Breast epithelium (tissue), 3 donors: Measurements from ENCODE around the gene IER2.
"Not testable (repeated sequence)": the region's sequence is repeated elsewhere in the genome, so short reads cannot be mapped to it uniquely, and the experiment has no call there.

Experiments
- POLR2A ChIP-seq: fragments of 450-650 bp; IDR thresholded peaks from one replicate; pipeline ENCODE4 v1.6.1; 2016; ENCODE audit warnings: antibody characterized with exemption, mild to moderate bottlenecking, moderate library complexity
- TF ChIP-seq, protein P1 (sequence below), 3 donors: fragments of 450-650 bp; IDR thresholded peaks; one replicate each; pipeline ENCODE4 v1.5.1; 2016 to 2017; ENCODE audit warnings: antibody characterized with exemption in 3 of 3, mild to moderate bottlenecking in 3 of 3, moderate library complexity in 3 of 3

DNA sequence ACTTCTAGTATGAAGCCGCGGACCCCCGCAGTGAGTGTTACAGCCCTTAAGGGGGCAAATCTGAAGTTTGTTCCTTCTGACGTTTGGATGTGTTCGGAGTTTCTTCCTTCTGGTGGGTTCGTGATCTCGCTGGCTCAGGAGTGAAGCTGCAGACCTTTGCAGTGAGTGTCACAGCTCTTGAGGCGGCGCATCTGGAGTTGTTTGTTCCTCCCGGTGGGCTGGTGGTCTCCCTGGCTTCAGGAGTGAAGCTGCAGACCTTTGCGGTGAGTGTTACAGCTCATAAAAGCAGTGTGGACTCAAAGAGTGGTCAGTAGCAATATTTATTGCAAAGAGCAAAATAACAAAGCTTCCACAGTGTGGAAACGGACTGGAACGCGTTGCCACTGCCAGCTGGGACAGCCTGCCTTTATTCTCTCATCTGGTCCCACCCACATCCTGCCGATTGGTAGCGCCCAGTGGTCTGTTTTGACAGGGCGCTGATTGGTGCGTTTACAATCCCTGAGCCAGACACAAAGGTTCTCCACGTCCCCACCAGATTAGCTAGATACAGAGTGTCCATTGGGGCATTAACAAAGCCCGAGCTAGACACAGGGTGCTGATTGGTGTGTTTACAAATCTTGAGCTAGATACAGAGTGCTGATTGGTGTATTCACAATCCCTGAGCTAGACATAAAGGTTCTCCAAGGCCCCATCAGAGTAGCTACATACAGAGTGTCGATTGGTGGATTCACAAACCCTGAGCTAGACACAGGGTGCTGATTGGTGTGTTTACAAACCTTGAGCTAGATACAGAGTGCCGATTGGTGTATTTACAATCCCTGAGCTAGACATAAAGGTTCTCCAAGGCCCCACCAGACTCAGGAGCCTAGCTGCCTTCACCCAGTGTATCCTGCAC, 35.8 kb downstream of the IER2 start:
- TF ChIP-seq, protein P1, sequence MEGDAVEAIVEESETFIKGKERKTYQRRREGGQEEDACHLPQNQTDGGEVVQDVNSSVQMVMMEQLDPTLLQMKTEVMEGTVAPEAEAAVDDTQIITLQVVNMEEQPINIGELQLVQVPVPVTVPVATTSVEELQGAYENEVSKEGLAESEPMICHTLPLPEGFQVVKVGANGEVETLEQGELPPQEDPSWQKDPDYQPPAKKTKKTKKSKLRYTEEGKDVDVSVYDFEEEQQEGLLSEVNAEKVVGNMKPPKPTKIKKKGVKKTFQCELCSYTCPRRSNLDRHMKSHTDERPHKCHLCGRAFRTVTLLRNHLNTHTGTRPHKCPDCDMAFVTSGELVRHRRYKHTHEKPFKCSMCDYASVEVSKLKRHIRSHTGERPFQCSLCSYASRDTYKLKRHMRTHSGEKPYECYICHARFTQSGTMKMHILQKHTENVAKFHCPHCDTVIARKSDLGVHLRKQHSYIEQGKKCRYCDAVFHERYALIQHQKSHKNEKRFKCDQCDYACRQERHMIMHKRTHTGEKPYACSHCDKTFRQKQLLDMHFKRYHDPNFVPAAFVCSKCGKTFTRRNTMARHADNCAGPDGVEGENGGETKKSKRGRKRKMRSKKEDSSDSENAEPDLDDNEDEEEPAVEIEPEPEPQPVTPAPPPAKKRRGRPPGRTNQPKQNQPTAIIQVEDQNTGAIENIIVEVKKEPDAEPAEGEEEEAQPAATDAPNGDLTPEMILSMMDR (IDR thresholded peaks at IDR 0.05) = not testable (repeated sequence)
- not testable (repeated sequence) for TF ChIP-seq POLR2A
